HPDE6-E6E7 (cell line): Measurements from ENCODE around the gene ERICH2.

Experiments used
- DNase-seq: peaks from one replicate; pipeline ENCODE4 v3.0.0; 2011; ENCODE audit warnings: missing footprints; ENCODE audit errors: extremely low spot score

Gene ERICH2

GRCh38 chr2:170817093-170818035 lies 47.2 kb downstream of the ERICH2 start:
- DNase-seq, result no peak

DNA sequence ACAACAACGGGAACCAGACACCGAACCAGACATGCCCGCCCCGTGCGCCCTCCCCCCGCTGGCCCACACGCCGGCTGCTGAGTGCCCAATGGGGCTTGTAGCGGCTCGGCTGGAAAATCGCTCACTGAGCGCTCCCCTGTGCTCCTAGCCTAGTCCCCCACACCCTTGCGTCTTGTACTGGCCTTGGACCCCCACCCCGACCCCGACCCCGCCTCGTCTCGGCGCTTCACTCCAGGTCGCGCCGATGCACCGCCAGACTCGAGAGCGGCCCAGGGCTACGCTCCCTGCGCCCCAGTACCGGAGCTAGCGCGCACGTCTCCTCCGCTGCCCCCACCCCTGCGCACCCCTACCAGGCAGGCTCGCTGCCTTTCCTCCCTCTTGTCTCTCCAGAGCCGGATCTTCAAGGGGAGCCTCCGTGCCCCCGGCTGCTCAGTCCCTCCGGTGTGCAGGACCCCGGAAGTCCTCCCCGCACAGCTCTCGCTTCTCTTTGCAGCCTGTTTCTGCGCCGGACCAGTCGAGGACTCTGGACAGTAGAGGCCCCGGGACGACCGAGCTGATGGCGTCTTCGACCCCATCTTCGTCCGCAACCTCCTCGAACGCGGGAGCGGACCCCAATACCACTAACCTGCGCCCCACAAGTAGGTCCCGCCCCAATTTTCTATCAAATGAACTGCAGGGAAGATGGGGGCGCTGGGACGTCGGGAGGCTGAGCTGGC lies 48.0 kb downstream of the ERICH2 start:
- DNase-seq, result no peak

DNA sequence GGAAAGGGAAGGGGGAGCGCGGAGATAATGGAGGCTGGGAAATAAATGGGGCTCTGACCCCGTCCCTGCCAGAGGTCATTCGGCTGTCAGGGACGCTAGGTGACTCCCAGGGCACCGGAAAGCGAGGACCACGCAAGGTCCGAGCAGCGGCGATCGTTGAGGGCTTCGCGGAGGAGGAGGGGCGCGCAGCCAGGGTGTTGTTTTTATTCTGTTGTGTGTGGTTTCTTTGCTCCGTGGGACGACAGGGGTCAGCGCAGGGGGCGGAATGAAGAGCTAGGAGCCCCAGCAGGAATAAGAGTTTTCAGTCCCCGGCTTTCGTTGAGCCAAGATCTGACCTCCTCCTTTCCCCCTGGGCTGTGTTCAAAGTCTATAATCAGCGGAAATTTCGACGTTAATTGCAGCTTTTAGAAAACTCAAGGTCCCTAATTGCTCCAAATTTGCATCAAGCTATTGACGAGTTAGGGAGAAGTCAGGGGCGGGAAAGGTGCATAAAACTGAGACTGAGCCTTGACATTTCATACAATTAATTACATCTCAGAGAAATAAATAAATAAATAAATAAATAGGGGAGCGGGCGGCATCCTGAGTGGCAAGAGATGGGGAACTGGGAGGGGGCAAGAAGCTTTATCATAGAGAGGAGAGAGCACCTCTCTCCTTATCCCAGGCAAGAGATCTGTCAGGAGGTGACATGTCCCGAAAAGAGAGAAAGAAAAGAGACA lies 48.7 kb downstream of the ERICH2 start:
- no peak for DNase-seq

GRCh38 chr2:170819680-170820664 lies 49.8 kb downstream of the ERICH2 start:
- DNase-seq, result no peak

DNA sequence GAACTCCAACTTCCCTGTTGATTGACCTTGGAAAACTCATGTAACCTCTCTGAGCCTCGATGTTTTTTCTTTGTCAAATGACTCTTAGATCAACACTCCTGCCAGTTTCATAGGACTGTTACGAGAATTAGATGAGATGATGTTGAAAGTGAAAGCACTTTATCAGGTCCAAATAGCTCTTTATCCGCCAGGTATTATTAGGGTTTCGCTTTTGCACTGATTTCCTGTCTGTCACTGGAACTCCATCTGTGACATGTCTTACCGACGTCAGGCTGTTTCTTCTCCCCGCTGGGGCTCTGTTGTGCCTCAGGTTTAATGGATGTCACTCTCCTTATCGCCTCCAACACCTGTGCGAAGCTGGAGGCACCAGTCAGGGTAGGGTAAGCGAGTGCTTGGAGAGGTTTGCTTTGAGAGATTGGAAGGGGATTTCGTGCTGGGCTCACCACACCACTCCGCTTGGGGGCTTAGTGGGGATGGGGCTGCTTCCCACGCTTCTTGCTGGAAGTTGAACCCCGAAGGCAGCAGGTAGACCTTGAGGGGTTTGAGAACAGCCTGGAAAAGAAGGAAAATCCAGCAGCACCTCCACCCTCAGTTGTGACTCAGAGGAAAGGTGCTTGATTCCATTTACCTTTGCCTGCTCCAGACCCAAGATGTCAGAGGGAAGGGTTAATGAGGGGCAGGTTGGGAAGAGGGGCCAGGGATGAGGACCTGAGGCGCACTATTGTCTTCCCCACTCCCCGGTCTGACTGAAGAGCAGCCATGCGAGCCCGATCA lies 50.8 kb downstream of the ERICH2 start:
- DNase-seq, result no peak

DNA sequence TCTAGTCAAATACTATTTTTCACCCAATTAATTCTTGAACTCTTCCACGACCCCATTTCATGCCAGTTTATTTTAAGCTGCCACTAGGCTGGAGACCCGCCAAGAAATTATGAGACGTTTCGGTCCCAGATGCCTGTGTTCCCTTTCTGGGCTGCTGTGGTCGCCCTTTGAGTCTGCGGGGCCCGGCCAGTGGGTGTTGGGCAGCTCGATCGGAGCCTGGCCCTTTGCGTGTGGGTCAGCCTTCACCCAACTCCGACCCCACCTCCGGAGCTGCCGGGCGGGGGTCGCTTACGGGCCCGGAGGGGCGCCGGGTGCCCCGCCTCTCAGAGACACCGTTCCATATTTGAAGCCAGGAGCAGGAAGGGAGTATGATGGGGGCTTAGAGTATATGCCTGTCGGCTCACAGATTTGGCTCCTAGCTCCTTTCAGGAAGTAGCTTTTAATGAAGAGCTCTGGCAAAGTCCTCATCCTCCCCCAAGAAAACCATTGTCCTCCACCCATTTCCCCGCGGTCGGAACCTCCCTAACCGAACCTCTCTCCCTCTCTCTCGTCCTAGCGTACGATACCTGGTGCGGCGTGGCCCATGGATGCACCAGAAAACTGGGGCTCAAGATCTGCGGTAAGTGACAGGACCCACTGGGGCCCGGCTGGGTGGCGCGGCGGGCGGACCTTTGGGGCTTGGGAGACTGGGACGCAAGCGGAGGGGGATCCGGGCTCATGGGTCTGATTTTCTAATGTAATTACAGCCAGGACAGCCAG lies 51.5 kb downstream of the ERICH2 start:
- no peak for DNase-seq

GRCh38 chr2:170822290-170823087 lies 52.3 kb downstream of the ERICH2 start:
- no peak for DNase-seq

DNA sequence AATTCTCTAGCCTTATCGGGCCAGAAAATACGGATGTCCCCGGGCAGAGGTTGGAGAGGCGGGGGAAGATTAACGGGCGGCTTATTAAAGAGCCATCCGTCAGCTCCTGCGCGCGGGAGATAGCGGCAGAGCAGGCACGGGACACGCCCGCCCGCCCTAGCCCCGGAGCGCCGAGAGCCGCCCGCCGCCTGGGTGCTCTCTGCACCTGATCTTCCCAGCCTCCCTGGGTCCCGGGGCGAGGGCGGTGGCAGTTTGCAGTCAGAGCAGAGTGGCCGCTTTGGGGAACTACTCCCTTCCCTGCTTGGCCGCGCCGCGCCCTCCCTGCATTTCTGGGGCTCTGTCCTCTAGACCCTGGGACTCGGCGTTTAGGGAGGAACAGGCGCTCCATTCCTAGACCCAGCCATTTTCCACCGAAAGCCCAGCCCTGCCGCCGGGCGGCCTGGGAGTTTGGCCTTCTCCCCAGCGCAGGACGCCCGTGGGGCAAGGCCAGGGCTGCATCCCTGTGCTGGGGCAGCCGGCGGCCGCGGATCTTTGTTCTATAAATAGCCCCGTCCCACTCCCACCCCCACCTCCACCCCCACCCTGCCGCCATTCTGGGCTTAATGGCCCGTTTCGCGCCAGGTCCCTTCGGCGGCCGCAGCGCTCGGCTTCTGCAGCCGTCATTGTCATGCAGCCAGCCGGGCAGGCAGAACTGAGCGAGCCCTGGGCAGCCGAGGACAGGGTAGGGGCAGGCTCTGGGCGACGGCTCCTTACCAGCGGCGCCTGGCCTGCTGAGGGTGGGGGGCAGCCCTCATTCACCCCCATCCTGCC lies 53.1 kb downstream of the ERICH2 start:
- no peak for DNase-seq

DNA sequence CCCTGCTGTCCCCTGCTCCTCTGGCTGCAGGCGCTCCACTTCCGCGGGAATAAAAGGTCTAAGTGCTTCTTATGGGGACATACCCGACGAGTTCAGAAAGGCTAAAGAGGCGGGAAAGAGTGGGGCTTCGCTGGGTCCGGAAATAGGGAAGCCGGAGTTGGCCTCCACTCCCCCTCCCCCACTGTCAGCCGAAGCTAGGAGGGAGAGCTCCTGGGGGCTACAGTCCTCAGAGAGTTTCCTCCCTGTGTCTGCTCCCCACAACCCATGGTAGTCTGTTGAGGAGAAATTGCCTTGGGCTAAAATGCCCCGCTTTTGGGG lies 53.7 kb downstream of the ERICH2 start:
- no peak for DNase-seq

- no peak for DNase-seq
Measured at GRCh38 chr2:170824526-170825015, 54.4 kb downstream of the ERICH2 start.

DNA sequence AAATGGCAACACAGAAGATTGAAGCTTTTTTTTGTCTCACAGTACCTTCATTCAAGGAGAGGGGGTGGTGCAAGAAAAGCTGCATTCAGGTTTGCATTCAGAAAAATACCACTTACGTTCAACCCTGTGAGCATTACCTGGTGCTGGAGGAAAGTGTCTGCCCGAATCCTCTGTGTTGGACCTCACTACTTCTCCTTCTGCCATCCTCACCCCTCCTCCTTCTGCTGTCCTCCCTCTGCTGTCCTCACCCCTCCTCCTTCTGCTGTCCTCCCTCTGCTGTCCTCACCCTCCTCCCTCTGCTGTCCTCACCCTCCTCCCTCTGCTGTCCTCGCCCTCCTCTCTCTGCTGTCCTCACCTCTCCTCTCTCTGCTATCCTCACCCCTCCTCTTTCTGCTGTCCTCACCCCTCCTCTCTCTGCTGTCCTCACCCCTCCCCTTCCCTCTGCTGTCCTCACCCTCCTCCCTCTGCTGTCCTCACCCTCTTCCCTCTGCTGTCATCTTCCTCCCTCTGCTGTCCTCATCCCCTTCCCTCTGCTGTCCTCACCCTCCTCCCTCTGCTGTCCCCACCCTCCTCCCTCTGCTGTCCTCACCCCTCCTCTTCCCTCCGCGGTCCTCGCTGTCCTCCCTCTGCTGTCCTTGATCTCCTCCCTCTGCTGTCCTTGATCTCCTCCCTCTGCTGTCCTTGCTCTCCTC lies 57.8 kb downstream of the ERICH2 start:
- no peak for DNase-seq

- DNase-seq, result no peak
Measured at GRCh38 chr2:170828533-170828916, 58.3 kb downstream of the ERICH2 start.

- no peak for DNase-seq
Measured at GRCh38 chr2:170829036-170829435, 58.9 kb downstream of the ERICH2 start.

- DNase-seq, result no peak
Measured at GRCh38 chr2:170830166-170830565, 60.0 kb downstream of the ERICH2 start.

- DNase-seq, result no peak
Measured at GRCh38 chr2:170831115-170831514, 60.9 kb downstream of the ERICH2 start.

GRCh38 chr2:170836027-170836426 lies 65.8 kb downstream of the ERICH2 start:
- DNase-seq, result no peak

DNA sequence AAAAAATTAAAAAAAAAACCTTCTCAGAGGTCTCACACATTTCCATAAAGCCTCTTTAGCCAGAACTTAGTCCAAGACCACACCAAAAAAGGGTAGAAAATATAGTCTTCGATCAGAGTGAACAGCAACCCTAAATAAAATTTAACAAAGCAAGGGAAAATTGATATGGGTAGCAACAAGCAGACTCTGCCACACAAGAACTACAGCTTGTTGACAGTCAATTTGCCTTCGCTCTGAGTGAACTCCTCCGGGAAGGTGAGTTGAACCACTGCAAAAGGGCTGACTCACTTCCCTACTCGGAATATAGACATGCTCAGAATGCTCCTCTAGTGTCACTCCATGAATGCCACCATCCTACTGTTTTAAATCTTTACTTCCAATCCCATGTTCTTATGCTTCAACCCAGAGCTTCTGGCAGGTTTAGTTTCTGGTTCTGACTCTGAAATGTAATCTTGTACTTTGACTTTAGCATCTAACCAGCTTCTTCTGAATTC lies 70.6 kb downstream of the ERICH2 start:
- DNase-seq, result no peak
